Lower leg skin (tissue), 4 donors: Measurements from ENCODE around the gene PLIN4. TPM values are rescaled to one million over a fixed set of nuclear protein-coding genes. Genes with fewer than 3 reads are reported as not detected.
"Not testable (repeated sequence)": the region's sequence is repeated elsewhere in the genome, so short reads cannot be mapped to it uniquely, and the experiment has no call there.

ENCODE experiments used
- DNase-seq, 2 donors: peaks; one replicate each; pipeline ENCODE4 v3.0.0-alpha.2; 2019; ENCODE audit warnings: low spot score in 2 of 2
- H3K4me3 ChIP-seq: fragments of 200-600 bp; sonication (generic); 2 replicates; pipeline ENCODE4 v1.5.1; 2017; ENCODE audit warnings: mild to moderate bottlenecking, low read depth; ENCODE audit not compliant: poor library complexity, severe bottlenecking
- POLR2A ChIP-seq, 2 donors: fragments of 450-650 bp; IDR thresholded peaks; one replicate each; pipeline ENCODE4 v1.6.1; 2016 to 2017; ENCODE audit warnings: antibody characterized with exemption in 2 of 2, mild to moderate bottlenecking in 1 of 2, moderate library complexity in 1 of 2
- WGBS, 2 donors: methylation state at CpG; one replicate each; pipeline ENCODE4 v1.1.5; 2018; 5-methylcytosine and 5-hydroxymethylcytosine counted together
- intact Hi-C: fragments of 100-400 bp; cut with DNase I; formaldehyde crosslinking; loops from one replicate; pipeline ENCODE4 v1.15.0; 2023; ENCODE audit warnings: low total_unique reads
- total RNA-seq, 4 donors: library from RNA; depleted of rRNA; stranded (reverse); fragments of >200 nt; gene quantifications; one replicate each; pipeline ENCODE4 v1.1.0, GENCODE V29; 2016
- TF ChIP-seq, protein P1 (sequence below), 3 donors: fragments of 450-650 bp; IDR thresholded peaks; one replicate each; pipeline ENCODE4 v1.5.1; 2016; ENCODE audit warnings: antibody characterized with exemption in 3 of 3, mild to moderate bottlenecking in 3 of 3, moderate library complexity in 2 of 3

Gene PLIN4, protein sequence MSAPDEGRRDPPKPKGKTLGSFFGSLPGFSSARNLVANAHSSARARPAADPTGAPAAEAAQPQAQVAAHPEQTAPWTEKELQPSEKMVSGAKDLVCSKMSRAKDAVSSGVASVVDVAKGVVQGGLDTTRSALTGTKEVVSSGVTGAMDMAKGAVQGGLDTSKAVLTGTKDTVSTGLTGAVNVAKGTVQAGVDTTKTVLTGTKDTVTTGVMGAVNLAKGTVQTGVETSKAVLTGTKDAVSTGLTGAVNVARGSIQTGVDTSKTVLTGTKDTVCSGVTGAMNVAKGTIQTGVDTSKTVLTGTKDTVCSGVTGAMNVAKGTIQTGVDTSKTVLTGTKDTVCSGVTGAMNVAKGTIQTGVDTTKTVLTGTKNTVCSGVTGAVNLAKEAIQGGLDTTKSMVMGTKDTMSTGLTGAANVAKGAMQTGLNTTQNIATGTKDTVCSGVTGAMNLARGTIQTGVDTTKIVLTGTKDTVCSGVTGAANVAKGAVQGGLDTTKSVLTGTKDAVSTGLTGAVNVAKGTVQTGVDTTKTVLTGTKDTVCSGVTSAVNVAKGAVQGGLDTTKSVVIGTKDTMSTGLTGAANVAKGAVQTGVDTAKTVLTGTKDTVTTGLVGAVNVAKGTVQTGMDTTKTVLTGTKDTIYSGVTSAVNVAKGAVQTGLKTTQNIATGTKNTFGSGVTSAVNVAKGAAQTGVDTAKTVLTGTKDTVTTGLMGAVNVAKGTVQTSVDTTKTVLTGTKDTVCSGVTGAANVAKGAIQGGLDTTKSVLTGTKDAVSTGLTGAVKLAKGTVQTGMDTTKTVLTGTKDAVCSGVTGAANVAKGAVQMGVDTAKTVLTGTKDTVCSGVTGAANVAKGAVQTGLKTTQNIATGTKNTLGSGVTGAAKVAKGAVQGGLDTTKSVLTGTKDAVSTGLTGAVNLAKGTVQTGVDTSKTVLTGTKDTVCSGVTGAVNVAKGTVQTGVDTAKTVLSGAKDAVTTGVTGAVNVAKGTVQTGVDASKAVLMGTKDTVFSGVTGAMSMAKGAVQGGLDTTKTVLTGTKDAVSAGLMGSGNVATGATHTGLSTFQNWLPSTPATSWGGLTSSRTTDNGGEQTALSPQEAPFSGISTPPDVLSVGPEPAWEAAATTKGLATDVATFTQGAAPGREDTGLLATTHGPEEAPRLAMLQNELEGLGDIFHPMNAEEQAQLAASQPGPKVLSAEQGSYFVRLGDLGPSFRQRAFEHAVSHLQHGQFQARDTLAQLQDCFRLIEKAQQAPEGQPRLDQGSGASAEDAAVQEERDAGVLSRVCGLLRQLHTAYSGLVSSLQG (N-terminal part only)
- 10 to 100 TPM; 10.6 to 55.1 (median 24.2) TPM for total RNA-seq

DNA sequence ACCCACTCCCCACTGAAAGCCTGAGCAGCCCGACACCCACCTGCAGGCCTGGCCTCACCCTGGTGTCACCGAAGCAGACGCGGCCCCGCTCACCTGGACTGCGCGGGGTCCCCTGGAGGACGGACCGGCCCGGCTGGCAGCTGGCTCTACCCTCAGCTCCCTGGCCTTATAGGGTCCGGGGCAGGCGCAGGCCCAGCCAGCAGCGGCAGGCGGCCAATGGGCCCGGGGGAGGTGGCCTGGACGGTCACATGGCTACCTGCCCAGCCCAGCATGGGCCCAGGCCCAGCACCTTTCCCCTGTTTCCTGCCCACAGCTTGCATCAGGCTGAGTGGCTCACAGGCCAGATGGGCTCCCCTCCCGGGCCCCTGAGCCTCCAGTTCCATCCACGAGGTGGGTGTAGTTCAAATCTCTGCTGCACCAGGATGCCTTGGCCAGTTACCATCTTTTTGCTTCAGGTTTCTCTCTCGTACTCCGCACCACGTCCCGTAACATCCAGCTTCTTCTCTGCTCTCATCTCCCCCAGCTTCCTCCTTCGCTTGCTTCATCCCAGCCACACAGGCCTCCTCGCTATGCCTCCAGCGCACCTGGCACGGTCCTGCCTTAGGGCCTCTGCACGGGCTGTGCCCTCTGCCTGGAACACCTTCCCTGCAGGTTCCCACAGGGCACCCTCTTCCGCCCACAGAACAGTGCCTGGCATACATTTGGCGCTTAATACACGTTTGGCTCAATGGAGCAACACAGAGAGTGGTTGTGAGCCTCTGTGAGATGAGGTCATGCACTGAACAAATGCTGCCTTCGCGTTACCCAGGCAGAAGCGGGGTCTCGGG, at the start of gene PLIN4:
Gene PLIN4 (minus strand): TSS at position 142 of the 827 bp plus-strand sequence. CDS start 214 bp downstream, outside the sequence.
- 50 to 60% methylated on average over 22 to 31 of the region's 34 CpGs for WGBS, 2 donors
- intact Hi-C loops, result no loop called here
- DNase-seq, result no peak
- no peak for TF ChIP-seq POLR2A (IDR thresholded peaks at IDR 0.05)
- TF ChIP-seq, protein P1, sequence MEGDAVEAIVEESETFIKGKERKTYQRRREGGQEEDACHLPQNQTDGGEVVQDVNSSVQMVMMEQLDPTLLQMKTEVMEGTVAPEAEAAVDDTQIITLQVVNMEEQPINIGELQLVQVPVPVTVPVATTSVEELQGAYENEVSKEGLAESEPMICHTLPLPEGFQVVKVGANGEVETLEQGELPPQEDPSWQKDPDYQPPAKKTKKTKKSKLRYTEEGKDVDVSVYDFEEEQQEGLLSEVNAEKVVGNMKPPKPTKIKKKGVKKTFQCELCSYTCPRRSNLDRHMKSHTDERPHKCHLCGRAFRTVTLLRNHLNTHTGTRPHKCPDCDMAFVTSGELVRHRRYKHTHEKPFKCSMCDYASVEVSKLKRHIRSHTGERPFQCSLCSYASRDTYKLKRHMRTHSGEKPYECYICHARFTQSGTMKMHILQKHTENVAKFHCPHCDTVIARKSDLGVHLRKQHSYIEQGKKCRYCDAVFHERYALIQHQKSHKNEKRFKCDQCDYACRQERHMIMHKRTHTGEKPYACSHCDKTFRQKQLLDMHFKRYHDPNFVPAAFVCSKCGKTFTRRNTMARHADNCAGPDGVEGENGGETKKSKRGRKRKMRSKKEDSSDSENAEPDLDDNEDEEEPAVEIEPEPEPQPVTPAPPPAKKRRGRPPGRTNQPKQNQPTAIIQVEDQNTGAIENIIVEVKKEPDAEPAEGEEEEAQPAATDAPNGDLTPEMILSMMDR (IDR thresholded peaks at IDR 0.05), result no peak
- H3K4me3 ChIP-seq, result no peak within 1 kb of the TSS

DNA sequence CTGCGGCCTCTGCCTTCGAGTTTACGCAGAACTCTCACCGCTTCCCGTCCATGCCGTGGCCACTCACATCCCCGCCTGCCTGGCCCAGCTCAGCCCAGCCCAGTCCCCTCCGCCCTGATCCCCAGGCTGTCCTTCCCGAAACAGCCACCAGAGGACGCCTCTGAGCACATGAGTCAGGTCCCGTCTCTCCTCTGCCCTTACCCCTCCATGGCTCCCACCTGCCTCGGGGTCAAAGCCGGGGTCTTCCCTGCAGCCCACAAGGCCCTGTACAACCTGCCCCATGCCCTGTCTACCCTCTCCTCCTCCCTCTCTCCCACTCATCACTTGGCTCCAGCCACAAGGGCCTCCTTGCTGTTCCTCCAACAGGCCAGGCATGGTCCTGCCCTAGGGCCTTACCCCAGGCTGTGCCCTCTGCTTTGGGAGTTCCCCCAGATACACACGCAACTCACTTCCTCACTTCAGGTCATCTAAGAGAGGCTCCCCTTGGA, 49.3 kb upstream of the PLIN4 start:
- TF ChIP-seq, protein P1 (IDR thresholded peaks at IDR 0.05), result peak in 1 of 3 donors; percentile 19
- TF ChIP-seq POLR2A (IDR thresholded peaks at IDR 0.05), result no peak
- no peak for DNase-seq
- WGBS, 2 donors, result 47 to 49% methylated on average over 14 of the region's 14 CpGs

DNA sequence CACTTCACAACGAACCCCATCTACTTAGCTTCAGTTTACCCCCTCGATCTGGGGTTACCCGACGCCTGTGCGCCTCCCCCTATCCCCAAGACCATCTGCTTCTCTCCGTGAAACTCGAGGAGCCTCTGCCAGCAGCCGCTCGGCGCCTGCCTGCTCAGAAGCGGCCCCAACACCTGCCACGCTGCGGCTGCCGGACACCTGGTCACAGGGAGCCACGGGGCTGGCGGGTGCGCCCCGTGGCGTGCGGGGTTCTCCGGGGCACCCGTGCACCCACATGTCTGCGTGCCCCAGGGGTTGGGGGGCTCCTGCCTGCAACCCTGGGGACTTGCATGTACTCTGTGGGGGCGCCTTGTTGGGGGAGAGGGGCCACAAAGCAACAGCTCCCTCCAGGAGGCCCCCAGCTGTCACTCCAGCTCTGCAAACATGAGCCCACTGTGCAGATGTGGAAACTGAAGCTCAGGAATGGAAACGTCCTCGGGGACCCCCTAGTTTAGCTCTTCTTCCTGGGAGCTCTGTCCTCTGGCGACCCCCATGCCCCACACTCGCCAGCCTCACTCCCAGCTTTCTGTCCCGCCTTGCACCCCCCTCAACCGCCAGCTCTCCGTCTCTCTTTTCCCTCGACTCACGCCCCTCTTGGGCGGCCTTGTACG, 48.2 kb upstream of the PLIN4 start:
- intact Hi-C loops, result no loop called here
- 83 to 87% methylated on average over 24 to 28 of the region's 35 CpGs for WGBS, 2 donors
- no peak for DNase-seq
- no peak for TF ChIP-seq POLR2A (IDR thresholded peaks at IDR 0.05)
- TF ChIP-seq, protein P1 (IDR thresholded peaks at IDR 0.05), result no peak
- no peak overlapping the region for H3K4me3 ChIP-seq

More for the DNA sequence above, 49.3 kb upstream of the PLIN4 start:
- intact Hi-C loops, result no loop called here
- H3K4me3 ChIP-seq, result no peak overlapping the region

DNA sequence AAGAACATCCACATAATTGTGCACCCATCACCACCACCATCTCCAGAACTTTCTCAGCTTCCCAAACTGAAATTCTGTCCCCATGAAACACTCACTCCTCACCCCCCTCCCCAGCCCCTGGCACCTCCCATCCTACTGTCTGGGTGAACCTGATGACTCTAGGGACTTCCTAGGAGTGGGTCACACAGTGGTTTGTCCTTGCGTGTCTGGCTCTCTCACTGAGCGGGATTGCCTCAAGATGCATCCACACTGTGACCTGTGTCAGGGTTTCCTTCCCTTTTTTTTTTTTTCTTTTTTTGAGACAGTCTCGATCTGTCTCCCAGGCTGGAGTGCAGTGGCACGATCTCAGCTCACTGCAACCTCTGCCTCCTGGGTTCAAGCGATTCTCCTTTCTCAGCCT, 45.3 kb upstream of the PLIN4 start:
- intact Hi-C loops, result not testable (repeated sequence)
- 77 to 87% methylated on average over 5 of the region's 5 CpGs for WGBS, 2 donors

DNA sequence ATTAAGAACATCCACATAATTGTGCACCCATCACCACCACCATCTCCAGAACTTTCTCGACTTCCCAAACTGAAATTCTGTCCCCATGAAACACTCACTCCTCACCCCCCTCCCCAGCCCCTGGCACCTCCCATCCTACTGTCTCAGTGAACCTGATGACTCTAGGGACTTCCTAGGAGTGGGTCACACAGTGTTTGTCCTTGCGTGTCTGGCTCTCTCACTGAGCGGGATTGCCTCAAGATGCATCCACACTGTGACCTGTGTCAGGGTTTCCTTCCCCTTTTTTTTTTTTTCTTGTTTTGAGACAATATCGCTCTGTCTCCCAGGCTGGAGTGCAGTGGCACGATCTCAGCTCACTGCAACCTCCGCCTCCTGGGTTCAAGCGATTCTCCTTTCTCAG, 43.8 kb upstream of the PLIN4 start:
- H3K4me3 ChIP-seq, intact Hi-C loops, DNase-seq: not testable (repeated sequence)
- WGBS, 2 donors, result 79 to 80% methylated on average over 7 of the region's 7 CpGs

More for the DNA sequence above, 45.3 kb upstream of the PLIN4 start:
- DNase-seq, H3K4me3 ChIP-seq: not testable (repeated sequence)
